WI38 (cell line): ENCODE data around the gene KIF25.

Experiments used
- H3K4me3 ChIP-seq: 2 replicates; pipeline ENCODE4 v1.5.1; 2011; ENCODE audit warnings: low read depth, mild to moderate bottlenecking, control low read depth, low read length
- CTCF ChIP-seq: IDR thresholded peaks from 2 replicates; pipeline ENCODE4 v1.5.1; 2012; ENCODE audit warnings: low read depth, mild to moderate bottlenecking, control low read depth, low read length

Gene KIF25

GRCh38 chr6:167953551-167953950, 43.9 kb upstream of the KIF25 start:
- TF ChIP-seq CTCF: no peak

DNA sequence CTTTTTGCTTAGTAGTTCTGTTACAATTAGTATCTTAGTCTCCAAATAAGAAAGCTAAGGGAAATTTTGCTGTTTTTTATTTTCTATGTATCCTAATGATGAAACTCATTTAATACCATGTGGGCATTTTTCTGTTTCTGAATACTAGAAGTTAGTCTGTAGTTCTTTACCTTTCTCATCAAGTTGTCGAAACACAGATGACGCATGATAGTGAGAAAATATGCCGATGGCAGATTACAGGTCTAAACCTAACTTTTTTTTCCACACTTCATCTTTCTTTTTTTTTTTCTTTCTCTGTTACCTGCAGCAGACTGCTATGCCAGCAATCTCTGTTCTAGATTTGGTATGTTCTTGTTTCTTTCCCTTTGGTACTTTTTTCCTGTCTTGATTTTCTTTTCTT, 43.3 kb upstream of the KIF25 start:
- no peak overlapping the region for H3K4me3 ChIP-seq
- no peak for TF ChIP-seq CTCF

More at GRCh38 chr6:167953551-167953950, 43.9 kb upstream of the KIF25 start:
- no peak overlapping the region for H3K4me3 ChIP-seq

DNA sequence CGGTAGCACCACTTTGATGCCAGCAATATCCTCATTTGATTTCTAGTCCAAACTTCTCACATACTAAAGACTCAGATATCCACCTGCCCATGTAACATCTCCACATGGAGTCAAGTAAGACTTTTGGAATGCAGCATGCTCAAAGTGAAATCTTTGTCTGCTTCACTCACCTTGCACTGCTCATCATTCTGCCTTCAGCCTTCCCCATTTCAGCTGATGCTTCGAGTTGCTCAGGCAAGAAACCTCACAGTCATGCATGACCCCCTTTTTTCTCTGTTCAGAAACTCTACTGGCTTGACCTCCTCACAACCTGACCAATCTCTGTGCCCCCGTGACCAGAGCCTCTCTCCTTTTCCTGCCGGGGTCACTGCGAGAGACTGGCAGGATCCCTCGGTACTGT, 41.0 kb upstream of the KIF25 start:
- H3K4me3 ChIP-seq: no peak overlapping the region
- TF ChIP-seq CTCF: no peak

DNA sequence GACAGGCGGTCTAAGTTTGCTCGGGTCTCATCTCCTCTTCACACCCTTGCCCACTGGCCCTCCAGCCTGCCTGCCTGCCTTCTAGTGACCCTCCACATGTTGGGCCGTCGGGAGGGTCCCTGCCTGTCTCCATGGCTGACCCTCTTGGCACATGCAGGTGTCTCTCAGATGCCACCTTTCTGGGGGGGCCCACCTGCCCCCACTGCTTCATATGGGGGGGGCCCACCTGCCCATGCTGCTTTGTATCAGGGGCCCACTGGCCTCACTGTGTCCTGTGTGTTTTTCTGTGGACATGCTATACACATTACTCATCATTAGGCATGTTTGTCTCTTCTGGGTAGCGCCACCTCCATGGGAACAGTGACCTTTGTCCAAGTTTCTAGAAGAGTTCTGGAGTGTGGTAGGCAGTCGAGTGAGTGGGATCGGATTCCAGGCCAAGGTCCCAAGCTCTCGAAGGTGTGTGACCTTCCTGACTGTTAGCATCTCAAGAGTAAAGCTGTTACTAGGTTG, 40.4 kb upstream of the KIF25 start:
- no peak for TF ChIP-seq CTCF
- no peak overlapping the region for H3K4me3 ChIP-seq

GRCh38 chr6:167957626-167958025, 39.8 kb upstream of the KIF25 start:
- no peak overlapping the region for H3K4me3 ChIP-seq
- TF ChIP-seq CTCF: no peak

- no peak for TF ChIP-seq CTCF
- no peak overlapping the region for H3K4me3 ChIP-seq
Measured at GRCh38 chr6:167960579-167960978, 36.9 kb upstream of the KIF25 start.

- no peak overlapping the region for H3K4me3 ChIP-seq
- TF ChIP-seq CTCF: no peak
Measured at GRCh38 chr6:167962711-167963110, 34.8 kb upstream of the KIF25 start.
